GM23338 (cell line): ENCODE data around the gene GPR153. TPM values are rescaled to one million over a fixed set of nuclear protein-coding genes. Genes with fewer than 3 reads are reported as not detected.

ENCODE experiments used
- ATAC-seq: fragments of 200-7000 bp; cut with Tn5 transposase; 3 replicates; pipeline ENCODE4 v1.9.1; 2020
- DNase-seq: peaks from one replicate; pipeline ENCODE4 v3.0.0-alpha.2; 2015; ENCODE audit warnings: low spot score
- H2AFZ ChIP-seq: fragments of 200-600 bp; sonication (generic); 2 replicates; pipeline ENCODE4 v1.8.0; 2016; ENCODE audit warnings: antibody characterized with exemption, mild to moderate bottlenecking, moderate library complexity
- H3F3A ChIP-seq: fragments of 200-600 bp; sonication (generic); replicated peaks from 2 replicates; pipeline ENCODE4 v1.8.0; 2017; ENCODE audit warnings: antibody characterized with exemption, mixed run types, low read depth
- H3K27ac ChIP-seq: fragments of 200-600 bp; sonication (generic); 2 replicates; pipeline ENCODE4 v1.6.1; 2016; ENCODE audit warnings: low read depth
- H3K27me3 ChIP-seq: fragments of 200-600 bp; sonication (generic); 2 replicates; pipeline ENCODE4 v1.8.0; 2016; ENCODE audit warnings: mild to moderate bottlenecking, mixed run types, moderate library complexity; ENCODE audit not compliant: insufficient read depth
- H3K36me3 ChIP-seq: fragments of 200-600 bp; sonication (generic); 2 replicates; pipeline ENCODE4 v1.8.0; 2016; ENCODE audit warnings: mild to moderate bottlenecking; ENCODE audit not compliant: insufficient read depth
- H3K4me1 ChIP-seq: fragments of 200-600 bp; sonication (generic); 2 replicates; pipeline ENCODE4 v1.8.0; 2016; ENCODE audit warnings: mild to moderate bottlenecking, moderate library complexity; ENCODE audit not compliant: insufficient read depth
- H3K4me2 ChIP-seq: fragments of 200-600 bp; sonication (generic); 2 replicates; pipeline ENCODE4 v1.7.1; 2017; ENCODE audit warnings: mixed run types
- H3K4me3 ChIP-seq: fragments of 200-600 bp; sonication (generic); 2 replicates; pipeline ENCODE4 v1.6.1; 2016; ENCODE audit warnings: mixed run types
- H3K79me2 ChIP-seq: fragments of 200-600 bp; sonication (generic); replicated peaks from 2 replicates; pipeline ENCODE4 v1.8.0; 2017; ENCODE audit warnings: mild to moderate bottlenecking; ENCODE audit not compliant: insufficient read depth
- H3K9me2 ChIP-seq: fragments of 200-600 bp; sonication (generic); 2 replicates; pipeline ENCODE4 v1.8.0; 2017; ENCODE audit not compliant: insufficient read depth
- H4K20me1 ChIP-seq: fragments of 200-600 bp; sonication (generic); replicated peaks from 2 replicates; pipeline ENCODE4 v1.8.0; 2017; ENCODE audit warnings: mild to moderate bottlenecking; ENCODE audit not compliant: insufficient read depth
- H3K27ac Mint-ChIP-seq: 2 replicates; pipeline ENCODE4 v1.8.0; 2020; ENCODE audit warnings: inconsistent platforms, mild to moderate bottlenecking, moderate library complexity, mixed read lengths
- H3K27me3 Mint-ChIP-seq: 3 replicates; pipeline ENCODE4 v1.8.0; 2022; ENCODE audit warnings: low read depth, mild to moderate bottlenecking, moderate library complexity, mixed read lengths, inconsistent platforms; ENCODE audit not compliant: insufficient read depth, poor library complexity
- H3K36me3 Mint-ChIP-seq: 3 replicates; pipeline ENCODE4 v1.8.0; 2021; ENCODE audit warnings: low read depth, mild to moderate bottlenecking, inconsistent platforms, moderate library complexity, mixed read lengths
- H3K4me1 Mint-ChIP-seq: 3 replicates; pipeline ENCODE4 v1.8.0; 2020; ENCODE audit warnings: mild to moderate bottlenecking, inconsistent platforms, mixed read lengths
- H3K4me3 Mint-ChIP-seq: 3 replicates; pipeline ENCODE4 v1.8.0; 2021; ENCODE audit warnings: moderate library complexity, mild to moderate bottlenecking, inconsistent platforms, mixed read lengths
- H3K9me3 Mint-ChIP-seq: 3 replicates; pipeline ENCODE4 v1.8.0; 2020; ENCODE audit warnings: moderate library complexity, mild to moderate bottlenecking, inconsistent platforms, mixed read lengths
- CREB1 ChIP-seq: fragments of 250-450 bp; sonication (Bioruptor Pico); IDR thresholded peaks from 2 replicates; pipeline ENCODE4 v1.5.0; 2020; ENCODE audit warnings: low read depth, mild to moderate bottlenecking, moderate library complexity
- CTCF ChIP-seq, 2 experiments: fragments of 200-600 bp in 1 of 2; sonication (generic) in 1 of 2; conservative IDR thresholded peaks; 2 replicates each; pipeline versions ENCODE4 v1.5.1 to v1.6.1; 2016 to 2017; ENCODE audit warnings: antibody characterized with exemption in 2 of 2, low read depth in 2 of 2, mild to moderate bottlenecking in 2 of 2, moderate library complexity in 1 of 2
- EZH2 ChIP-seq: fragments of 200-600 bp; sonication (generic); IDR thresholded peaks from one replicate; pipeline ENCODE4 v1.8.0; 2017; ENCODE audit warnings: antibody characterized with exemption, mild to moderate bottlenecking, low read depth; ENCODE audit not compliant: unreplicated experiment
- EZH2phosphoT487 ChIP-seq: fragments of 200-600 bp; sonication (generic); IDR thresholded peaks from one replicate; pipeline ENCODE4 v1.8.1; 2018; ENCODE audit warnings: antibody characterized with exemption; ENCODE audit not compliant: unreplicated experiment
- JUNB ChIP-seq: IDR thresholded peaks from one replicate; pipeline ENCODE4 v1.6.1; 2016; ENCODE audit warnings: antibody characterized with exemption; ENCODE audit not compliant: unreplicated experiment
- REST ChIP-seq: IDR thresholded peaks from one replicate; pipeline ENCODE4 v1.6.1; 2018; ENCODE audit warnings: antibody characterized with exemption; ENCODE audit not compliant: unreplicated experiment
- STAT1 ChIP-seq: IDR thresholded peaks from one replicate; pipeline ENCODE4 v1.6.1; 2016; ENCODE audit warnings: antibody characterized with exemption; ENCODE audit not compliant: unreplicated experiment
- ZNF114 ChIP-seq: fragments of 250-450 bp; sonication (Bioruptor Pico); IDR thresholded peaks from 2 replicates; pipeline ENCODE4 v1.5.0; 2020; ENCODE audit warnings: mild to moderate bottlenecking, moderate library complexity
- ZNF331 ChIP-seq: fragments of 250-450 bp; sonication (Bioruptor Pico); IDR thresholded peaks from 2 replicates; pipeline ENCODE4 v1.5.0; 2020; ENCODE audit warnings: low read depth, mild to moderate bottlenecking, moderate library complexity
- polyA plus RNA-seq: library from polyadenylated mRNA; unstranded; fragments of >200 nt; fragmentation: Nextera tagmentation; extraction: Ambion mirVana; gene quantifications from 2 replicates; pipeline ENCODE4 v1.2.1, GENCODE V29; 2016
- total RNA-seq: library from RNA; depleted of rRNA; stranded (reverse); fragments of >200 nt; shearing (Covaris generic); gene quantifications from 2 replicates; pipeline ENCODE4 v1.2.3, GENCODE V29; 2014

GPR153 gene
- total and polyA plus RNA-seq, 2 experiments from 2014 or later, result 1.3 to 9.0 TPM

DNA sequence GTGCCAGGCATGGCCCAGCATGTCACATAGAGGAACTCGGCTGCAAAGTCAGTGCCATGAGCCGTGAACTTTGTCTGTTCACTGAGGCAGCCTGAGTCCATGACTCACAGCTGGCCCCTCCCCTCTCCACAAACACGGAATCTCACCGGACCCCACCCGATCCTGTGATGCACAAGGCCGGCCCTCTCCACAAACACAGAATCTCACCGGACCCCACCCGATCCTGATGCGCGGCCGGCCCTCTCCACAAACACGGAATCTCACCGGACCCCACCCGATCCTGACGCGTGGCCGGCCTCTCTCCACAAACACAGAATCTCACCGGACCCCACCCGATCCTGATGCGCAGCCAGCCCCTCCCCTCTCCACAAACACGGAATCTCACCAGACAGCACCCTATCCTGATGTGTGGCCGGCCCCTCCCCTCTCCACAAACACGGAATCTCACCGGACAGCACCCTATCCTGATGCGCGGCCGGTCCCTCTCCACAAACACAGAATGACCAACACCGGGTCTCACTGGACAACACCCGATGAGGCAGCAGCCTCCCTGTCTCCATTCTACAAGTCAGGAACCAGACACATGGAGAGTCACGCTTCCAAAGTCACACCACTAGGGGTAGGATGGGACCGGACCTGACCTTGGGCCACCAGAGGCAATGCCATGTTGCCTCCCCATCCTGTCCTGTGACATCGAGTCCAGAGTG, 39.6 kb upstream of the GPR153 start:
- Histone ChIP-seq H3F3A (0 out of 2 replicates have a peak, but pooled peaks cover 2% of the 10 kb centered on the region), H3K4me2 (no peak overlapping the region), H3K9me2 (no peaks in the 10 kb centered on the region), H3K27ac (no peak overlapping the region), H3K4me3 (no peak overlapping the region), H3K36me3 (no peaks in the 10 kb centered on the region; the same call in 1 of the 2 replicates), H3K4me1 (no peaks in the 10 kb centered on the region), H3K27me3 (no peaks in the 10 kb centered on the region), H4K20me1 (no peaks in the 10 kb centered on the region; the same call in 1 of the 2 replicates), H3K79me2 (no peaks in the 10 kb centered on the region), H2AFZ (no peak overlapping the region)
- no peak for DNase-seq
- peaks cover 7% of the 10 kb centered on the region for H3K27me3 Mint-ChIP-seq
- peak overlapping the region; percentile 63; the same call in 1 of the 2 replicates for H3K27ac Mint-ChIP-seq
- no peak overlapping the region for H3K4me3 Mint-ChIP-seq
- no peak for TF ChIP-seq ZNF114 (CRISPR knock-in tag)
- TF ChIP-seq EZH2phosphoT487, result no peak
- no peak for TF ChIP-seq EZH2
- TF ChIP-seq CTCF (conservative IDR thresholded peaks at IDR 0.05; ENCODE audit: low read depth in 2 of 2), result 0 out of 4 replicates have a peak, but pooled peaks of 1 of the 2 experiments have one; percentile 14
- no peak for TF ChIP-seq STAT1
- TF ChIP-seq CREB1 (CRISPR knock-in tag), result no peak
- no peak for TF ChIP-seq ZNF331 (CRISPR knock-in tag)
- H3K4me1 Mint-ChIP-seq, result no peaks in the 10 kb centered on the region
- H3K36me3 Mint-ChIP-seq, result peaks cover 15% of the 10 kb centered on the region
- no peak; the same call in 2 of the 3 replicates for ATAC-seq
- H3K9me3 Mint-ChIP-seq, result no peaks in the 10 kb centered on the region

GRCh38 chr1:6299557-6300165, 38.8 kb upstream of the GPR153 start:
- Histone ChIP-seq H2AFZ (no peak overlapping the region), H3K4me3 (no peak overlapping the region), H4K20me1 (peaks cover 4% of the 10 kb centered on the region), H3K9me2 (no peaks in the 10 kb centered on the region), H3F3A (0 out of 2 replicates have a peak, but pooled peaks cover 2% of the 10 kb centered on the region), H3K36me3 (no peaks in the 10 kb centered on the region; the same call in 1 of the 2 replicates), H3K27ac (no peak overlapping the region), H3K27me3 (no peaks in the 10 kb centered on the region), H3K4me1 (no peaks in the 10 kb centered on the region), H3K79me2 (no peaks in the 10 kb centered on the region), H3K4me2 (no peak overlapping the region)
- ATAC-seq, result no peak
- Mint-ChIP-seq H3K36me3 (peaks cover 18% of the 10 kb centered on the region), H3K27me3 (peaks cover 9% of the 10 kb centered on the region), H3K27ac (no peak overlapping the region), H3K9me3 (no peaks in the 10 kb centered on the region), H3K4me3 (no peak overlapping the region; the same call in 2 of the 3 replicates), H3K4me1 (no peaks in the 10 kb centered on the region)
- DNase-seq, result no peak
- no peak for TF ChIP-seq JUNB
- TF ChIP-seq EZH2, result no peak
- TF ChIP-seq REST, result no peak
- TF ChIP-seq ZNF114 (CRISPR knock-in tag), result no peak
